ENCODE data around the gene ATG2B.

Gene ATG2B

GRCh38 chr14:96390965-96391292 is 27.8 kb upstream of the ATG2B start:
- Histone ChIP-seq H3K14ac (ENCODE audit: low read length) (peak overlapping the region; percentile 94), H3K23ac (ENCODE audit: low read depth, low read length, poor library complexity) (no peak overlapping the region), H2BK12ac (ENCODE audit: low read length) (no peak overlapping the region), H2AFZ (ENCODE audit: low read length) (peak overlapping the region; percentile 100), H2BK120ac (ENCODE audit: low read depth, low read length) (no peak overlapping the region), H3K4me3 (ENCODE audit: low read length in 2 of 2) (peak overlapping the region; percentile 52 to 78), H3K4me1 (ENCODE audit: control insufficient read depth in 2 of 2, insufficient read depth in 1 of 2, low read depth in 1 of 2, low read length in 2 of 2) (peaks cover 2 to 5% of the 10 kb centered on the region in 2 donors), H3K9ac (ENCODE audit: low read depth, low read length, poor library complexity) (no peak overlapping the region), H4K91ac (ENCODE audit: low read depth, low read length, poor library complexity) (no peak overlapping the region), H3K18ac (ENCODE audit: low read length) (no peak overlapping the region), H2BK15ac (ENCODE audit: low read length) (no peak overlapping the region), H3K9me3 (replicated peaks in 1 of 2; ENCODE audit: control insufficient read depth in 2 of 2, insufficient read depth in 1 of 2, low read depth in 1 of 2, low read length in 2 of 2) (no peaks in the 10 kb centered on the region), H2AK5ac (ENCODE audit: low read depth, low read length) (no peak overlapping the region), H3K27me3 (ENCODE audit: control insufficient read depth in 3 of 3, insufficient read depth in 3 of 3, low read depth in 1 of 3, low read length in 3 of 3) (peaks cover 0 to 10% (median 7%) of the 10 kb centered on the region in 3 experiments), H3K36me3 (replicated peaks in 1 of 2; ENCODE audit: control insufficient read depth in 2 of 2, insufficient read depth in 2 of 2, low read length in 2 of 2) (peaks cover 2 to 21% of the 10 kb centered on the region in 2 donors), H3K79me1 (ENCODE audit: low read depth, low read length) (peaks cover 2% of the 10 kb centered on the region), H3K4me2 (ENCODE audit: insufficient read depth, low read length, poor library complexity, severe bottlenecking) (peak overlapping the region; percentile 96), H3K27ac (replicated peaks; ENCODE audit: low read length) (no peak overlapping the region), H3K4ac (ENCODE audit: low read length) (no peak overlapping the region), H2BK5ac (ENCODE audit: low read length) (no peak overlapping the region), H4K8ac (ENCODE audit: low read depth, low read length) (no peak overlapping the region)
- no peak for DNase-seq (ENCODE audit: low spot score)
- no CpG with 5 or more reads among the region's 13 CpGs for WGBS, 2 donors (ENCODE audit: extremely low coverage in 2 of 2, insufficient read length in 2 of 2, insufficient replicate concordance in 1 of 2)

- no peak for DNase-seq (ENCODE audit: low spot score)
- Histone ChIP-seq H2BK15ac (ENCODE audit: low read length) (no peak overlapping the region), H2BK120ac (ENCODE audit: low read depth, low read length) (no peak overlapping the region), H3K27ac (replicated peaks; ENCODE audit: low read length) (no peak overlapping the region), H3K18ac (ENCODE audit: low read length) (no peak overlapping the region), H3K4ac (ENCODE audit: low read length) (no peak overlapping the region), H3K9me3 (replicated peaks in 1 of 2; ENCODE audit: control insufficient read depth in 2 of 2, insufficient read depth in 1 of 2, low read depth in 1 of 2, low read length in 2 of 2) (no peaks in the 10 kb centered on the region), H2AFZ (ENCODE audit: low read length) (no peak overlapping the region), H3K23ac (ENCODE audit: low read depth, low read length, poor library complexity) (no peak overlapping the region), H3K9ac (ENCODE audit: low read depth, low read length, poor library complexity) (no peak overlapping the region), H3K14ac (ENCODE audit: low read length) (no peak overlapping the region), H2AK5ac (ENCODE audit: low read depth, low read length) (no peak overlapping the region), H3K4me3 (ENCODE audit: low read length in 2 of 2) (no peak overlapping the region), H4K8ac (ENCODE audit: low read depth, low read length) (no peak overlapping the region), H3K4me1 (ENCODE audit: control insufficient read depth in 2 of 2, insufficient read depth in 1 of 2, low read depth in 1 of 2, low read length in 2 of 2) (no peaks in the 10 kb centered on the region), H4K91ac (ENCODE audit: low read depth, low read length, poor library complexity) (no peak overlapping the region), H3K4me2 (ENCODE audit: insufficient read depth, low read length, poor library complexity, severe bottlenecking) (no peak overlapping the region), H3K79me1 (ENCODE audit: low read depth, low read length) (peaks cover 2% of the 10 kb centered on the region), H2BK5ac (ENCODE audit: low read length) (no peak overlapping the region), H3K36me3 (replicated peaks in 1 of 2; ENCODE audit: control insufficient read depth in 2 of 2, insufficient read depth in 2 of 2, low read length in 2 of 2) (peaks cover 10 to 68% of the 10 kb centered on the region in 2 donors), H2BK12ac (ENCODE audit: low read length) (no peak overlapping the region), H3K27me3 (ENCODE audit: control insufficient read depth in 3 of 3, insufficient read depth in 3 of 3, low read depth in 1 of 3, low read length in 3 of 3) (peaks cover 0 to 3% (median 0%) of the 10 kb centered on the region in 3 experiments)
- no CpG with 5 or more reads among the region's 3 CpGs for WGBS, 2 donors (ENCODE audit: extremely low coverage in 2 of 2, insufficient read length in 2 of 2, insufficient replicate concordance in 1 of 2)
Observed at GRCh38 chr14:96385385-96385784, 22.2 kb upstream of the ATG2B start.

- Histone ChIP-seq H2BK12ac (ENCODE audit: low read length) (no peak overlapping the region), H3K9ac (ENCODE audit: low read depth, low read length, poor library complexity) (no peak overlapping the region), H4K91ac (ENCODE audit: low read depth, low read length, poor library complexity) (no peak overlapping the region), H3K23ac (ENCODE audit: low read depth, low read length, poor library complexity) (no peak overlapping the region), H2BK5ac (ENCODE audit: low read length) (no peak overlapping the region), H3K14ac (ENCODE audit: low read length) (no peak overlapping the region), H3K27me3 (ENCODE audit: control insufficient read depth in 3 of 3, insufficient read depth in 3 of 3, low read depth in 1 of 3, low read length in 3 of 3) (no peaks in the 10 kb centered on the region), H3K4ac (ENCODE audit: low read length) (no peak overlapping the region), H3K27ac (replicated peaks; ENCODE audit: low read length) (no peak overlapping the region), H3K9me3 (replicated peaks in 1 of 2; ENCODE audit: control insufficient read depth in 2 of 2, insufficient read depth in 1 of 2, low read depth in 1 of 2, low read length in 2 of 2) (no peaks in the 10 kb centered on the region), H3K79me1 (ENCODE audit: low read depth, low read length) (peaks cover 2% of the 10 kb centered on the region), H2BK15ac (ENCODE audit: low read length) (no peak overlapping the region), H4K8ac (ENCODE audit: low read depth, low read length) (no peak overlapping the region), H3K4me2 (ENCODE audit: insufficient read depth, low read length, poor library complexity, severe bottlenecking) (no peak overlapping the region), H3K4me3 (ENCODE audit: low read length in 2 of 2) (no peak overlapping the region), H3K4me1 (ENCODE audit: control insufficient read depth in 2 of 2, insufficient read depth in 1 of 2, low read depth in 1 of 2, low read length in 2 of 2) (no peaks in the 10 kb centered on the region), H2AFZ (ENCODE audit: low read length) (no peak overlapping the region), H3K36me3 (replicated peaks in 1 of 2; ENCODE audit: control insufficient read depth in 2 of 2, insufficient read depth in 2 of 2, low read length in 2 of 2) (peaks cover 10 to 68% of the 10 kb centered on the region in 2 donors), H2AK5ac (ENCODE audit: low read depth, low read length) (no peak overlapping the region), H2BK120ac (ENCODE audit: low read depth, low read length) (no peak overlapping the region), H3K18ac (ENCODE audit: low read length) (no peak overlapping the region)
- WGBS, 2 donors (ENCODE audit: extremely low coverage in 2 of 2, insufficient read length in 2 of 2, insufficient replicate concordance in 1 of 2) = no CpG with 5 or more reads among the region's 1 CpG
- no peak for DNase-seq (ENCODE audit: low spot score)
Observed at GRCh38 chr14:96384740-96385139, 21.6 kb upstream of the ATG2B start.

GRCh38 chr14:96384053-96384452 is 20.9 kb upstream of the ATG2B start:
- H3K18ac ChIP-seq (ENCODE audit: low read length) = no peak overlapping the region
- no peak overlapping the region for H3K14ac ChIP-seq (ENCODE audit: low read length)
- H3K9ac ChIP-seq (ENCODE audit: low read depth, low read length, poor library complexity) = no peak overlapping the region
- DNase-seq (ENCODE audit: low spot score) = no peak
- no peak overlapping the region for H3K4me2 ChIP-seq (ENCODE audit: insufficient read depth, low read length, poor library complexity, severe bottlenecking)
- no peak overlapping the region for H3K27ac ChIP-seq (replicated peaks; ENCODE audit: low read length)
- H2BK5ac ChIP-seq (ENCODE audit: low read length) = no peak overlapping the region
- H2AK5ac ChIP-seq (ENCODE audit: low read depth, low read length) = no peak overlapping the region
- no peaks in the 10 kb centered on the region for H3K9me3 ChIP-seq (replicated peaks in 1 of 2; ENCODE audit: control insufficient read depth in 2 of 2, insufficient read depth in 1 of 2, low read depth in 1 of 2, low read length in 2 of 2)
- no peaks in the 10 kb centered on the region for H3K4me1 ChIP-seq (ENCODE audit: control insufficient read depth in 2 of 2, insufficient read depth in 1 of 2, low read depth in 1 of 2, low read length in 2 of 2)
- H2BK120ac ChIP-seq (ENCODE audit: low read depth, low read length) = no peak overlapping the region
- H2AFZ ChIP-seq (ENCODE audit: low read length) = no peak overlapping the region
- WGBS, 2 donors (ENCODE audit: extremely low coverage in 2 of 2, insufficient read length in 2 of 2, insufficient replicate concordance in 1 of 2) = no CpG with 5 or more reads among the region's 1 CpG
- H2BK12ac ChIP-seq (ENCODE audit: low read length) = no peak overlapping the region
- no peak overlapping the region for H2BK15ac ChIP-seq (ENCODE audit: low read length)
- no peak overlapping the region for H3K23ac ChIP-seq (ENCODE audit: low read depth, low read length, poor library complexity)
- H3K36me3 ChIP-seq (replicated peaks in 1 of 2; ENCODE audit: control insufficient read depth in 2 of 2, insufficient read depth in 2 of 2, low read length in 2 of 2) = peaks cover 10 to 68% of the 10 kb centered on the region in 2 donors
- H4K8ac ChIP-seq (ENCODE audit: low read depth, low read length) = no peak overlapping the region
- H4K91ac ChIP-seq (ENCODE audit: low read depth, low read length, poor library complexity) = no peak overlapping the region
- H3K4me3 ChIP-seq (ENCODE audit: low read length in 2 of 2) = no peak overlapping the region
- H3K79me1 ChIP-seq (ENCODE audit: low read depth, low read length) = peaks cover 2% of the 10 kb centered on the region
- no peak overlapping the region for H3K4ac ChIP-seq (ENCODE audit: low read length)
- no peaks in the 10 kb centered on the region for H3K27me3 ChIP-seq (ENCODE audit: control insufficient read depth in 3 of 3, insufficient read depth in 3 of 3, low read depth in 1 of 3, low read length in 3 of 3)

All from neuronal stem cell (in vitro differentiated cells).